Muscle of arm (tissue), 12 donors: ENCODE measurements around the gene HOXA3. TPM values are rescaled to one million over a fixed set of nuclear protein-coding genes. Genes with fewer than 3 reads are reported as not detected.

Source experiments
- DNase-seq: peaks from one replicate; pipeline ENCODE4 v3.0.0-alpha.2; 2013
- polyA plus RNA-seq, 12 donors: library from polyadenylated mRNA; unstranded; fragments of 120-200 nt; gene quantifications; one replicate each; pipeline ENCODE4 v1.2.1, GENCODE V29; 2013; ENCODE audit not compliant: insufficient read length in 12 of 12

The HOXA3 gene
- polyA plus RNA-seq, 12 donors = 6.8 to 48.8 (median 12.9) TPM; not detected in 1

- DNase-seq = no peak
These were observed 35.2 kb downstream of the HOXA3 start for GRCh38 chr7:27116962-27117886.

DNA sequence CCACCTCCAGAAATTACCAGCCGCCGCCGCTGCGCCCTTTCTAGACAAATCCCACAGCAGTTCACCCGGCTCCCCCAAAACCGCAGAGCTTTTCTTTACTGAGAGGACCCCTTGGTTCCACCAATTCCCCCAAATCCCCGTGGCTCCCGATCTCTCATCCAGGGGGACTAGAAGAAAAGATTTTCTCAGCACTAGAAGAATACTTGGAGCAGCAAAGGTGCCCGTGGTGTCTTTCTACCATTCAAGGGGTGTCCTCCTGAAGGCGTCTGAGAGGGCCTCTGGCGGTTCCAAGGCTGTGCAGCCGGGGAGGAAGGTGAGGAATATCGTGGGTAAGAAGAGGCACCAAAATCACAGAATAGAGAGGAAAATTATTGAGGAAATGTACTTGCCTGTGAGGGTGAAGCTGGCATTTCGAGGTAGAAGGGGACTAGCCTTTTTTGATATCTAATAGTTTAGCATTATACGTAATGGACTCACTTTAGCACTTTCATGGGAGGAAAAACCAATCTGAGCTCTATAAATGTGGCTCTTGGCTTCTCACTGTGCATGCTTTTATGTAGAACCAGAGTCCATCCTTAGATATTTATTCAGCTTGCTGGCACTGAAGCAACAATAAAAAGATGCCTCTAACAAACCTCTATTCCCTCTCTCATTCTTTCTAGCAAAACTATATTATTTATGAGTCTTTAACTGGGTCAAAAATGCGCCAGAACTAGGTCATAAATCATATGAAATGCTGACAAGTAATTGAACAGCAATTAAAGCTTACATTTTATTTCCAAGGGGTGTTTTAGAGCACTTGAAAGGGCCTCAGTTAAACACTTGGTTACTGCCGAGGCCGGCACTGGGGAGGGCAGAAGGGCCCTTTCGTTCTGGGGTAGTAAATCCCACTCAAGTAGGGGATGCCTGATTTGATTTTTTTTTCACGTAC, 36.1 kb downstream of the HOXA3 start:
- no peak for DNase-seq

DNA sequence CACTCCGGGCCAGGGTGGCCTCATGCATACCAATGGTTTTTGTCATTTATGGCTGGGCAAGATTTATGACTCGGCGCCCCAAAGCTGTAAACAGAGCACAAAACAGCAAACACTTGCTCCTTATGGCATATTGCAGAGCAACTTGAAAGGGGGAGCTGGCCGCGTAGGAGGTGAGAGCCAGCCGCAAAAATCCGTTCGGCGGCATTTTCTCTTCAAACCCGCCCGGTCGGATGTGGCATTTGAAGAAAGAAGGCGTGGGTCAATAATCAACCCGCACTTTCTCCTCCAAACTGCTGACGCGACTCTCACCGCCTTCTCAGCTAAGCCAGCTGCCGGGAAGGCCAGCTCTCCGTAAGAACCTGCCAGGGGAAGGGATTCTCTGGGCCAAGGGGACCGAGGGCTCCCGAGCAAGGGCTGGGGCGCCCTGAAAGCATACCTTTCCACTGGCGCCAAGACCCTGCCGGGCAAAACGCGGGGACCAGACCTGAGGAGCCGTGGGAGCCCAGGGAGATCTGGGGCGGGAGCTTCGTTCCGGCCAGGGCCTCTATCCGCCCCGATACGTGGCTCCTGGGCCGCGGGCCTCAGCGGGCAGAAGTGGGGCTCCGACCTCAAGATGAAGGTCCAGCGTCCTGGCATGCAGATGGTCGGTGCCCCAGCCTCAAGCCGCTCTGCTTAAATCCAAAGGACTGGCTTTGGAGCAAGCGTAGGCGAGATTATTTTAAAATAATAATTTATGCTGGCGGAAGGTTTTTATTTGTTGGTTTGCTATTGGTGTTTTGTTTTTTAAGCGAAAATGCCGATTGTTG, 37.0 kb downstream of the HOXA3 start:
- no peak for DNase-seq

DNA sequence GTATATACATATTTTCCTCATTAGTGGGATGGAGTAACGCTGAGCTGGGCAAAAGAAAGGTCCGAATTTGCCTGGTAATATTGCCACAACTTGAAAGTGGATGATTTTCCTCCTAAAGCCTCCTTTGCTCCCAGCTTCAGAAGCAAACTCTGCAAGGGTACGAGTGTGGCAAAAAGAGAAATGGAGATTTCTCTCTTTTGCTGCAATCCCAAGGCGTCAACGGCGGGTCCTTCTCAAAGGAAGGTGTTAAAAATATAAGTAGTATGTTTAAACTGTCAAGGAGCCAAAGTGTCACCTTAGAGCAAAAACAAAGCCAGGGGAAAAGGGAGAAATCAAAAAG, 37.5 kb downstream of the HOXA3 start:
- no peak for DNase-seq

GRCh38 chr7:27113991-27114769, 38.2 kb downstream of the HOXA3 start:
- DNase-seq = no peak

GRCh38 chr7:27112955-27113949, 39.1 kb downstream of the HOXA3 start:
- DNase-seq = no peak

DNA sequence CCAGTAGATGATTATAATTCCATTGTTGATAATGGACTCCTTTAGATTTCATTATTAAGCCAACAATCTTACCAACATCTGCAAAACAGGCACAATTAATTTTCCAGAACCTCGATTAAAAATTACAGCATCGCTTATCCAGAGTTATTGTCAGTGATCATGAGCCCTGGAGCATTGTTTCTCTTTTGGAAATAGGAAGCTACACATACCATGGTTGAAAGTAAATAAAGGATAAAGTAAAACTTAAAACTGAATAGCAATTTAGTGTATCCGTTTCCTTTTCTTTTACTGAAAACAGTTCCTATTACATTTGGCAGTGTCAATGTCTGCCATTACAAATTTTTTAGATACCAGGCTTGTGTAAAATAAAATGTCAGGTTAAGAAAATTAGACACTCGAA, 40.0 kb downstream of the HOXA3 start:
- DNase-seq = no peak

DNA sequence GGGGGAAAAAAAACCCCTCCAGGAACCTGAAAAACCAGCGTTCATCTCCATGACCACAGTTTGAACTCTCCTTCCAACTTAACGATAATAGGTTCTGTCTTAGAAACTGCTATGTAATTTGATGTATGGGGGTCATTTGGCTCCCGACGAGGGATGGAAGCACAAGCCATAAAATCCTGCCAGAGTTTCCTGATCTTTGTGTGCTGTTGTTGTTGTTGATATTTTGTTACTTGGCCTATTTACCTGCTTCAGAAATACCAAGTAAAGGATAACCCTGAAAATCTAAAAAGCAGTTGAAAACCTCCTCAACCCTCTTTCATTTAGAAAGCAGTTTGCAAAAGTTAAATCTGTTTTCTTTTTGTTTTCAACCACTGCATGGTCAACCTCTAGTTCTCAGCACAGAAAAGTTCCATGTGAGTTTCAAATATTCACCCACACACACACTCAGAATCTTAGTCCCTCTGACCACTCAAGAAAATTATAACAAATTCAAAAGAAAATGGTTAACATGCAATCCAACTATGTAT, 40.6 kb downstream of the HOXA3 start:
- DNase-seq = no peak

GRCh38 chr7:27111042-27111750, 41.2 kb downstream of the HOXA3 start:
- no peak for DNase-seq

DNA sequence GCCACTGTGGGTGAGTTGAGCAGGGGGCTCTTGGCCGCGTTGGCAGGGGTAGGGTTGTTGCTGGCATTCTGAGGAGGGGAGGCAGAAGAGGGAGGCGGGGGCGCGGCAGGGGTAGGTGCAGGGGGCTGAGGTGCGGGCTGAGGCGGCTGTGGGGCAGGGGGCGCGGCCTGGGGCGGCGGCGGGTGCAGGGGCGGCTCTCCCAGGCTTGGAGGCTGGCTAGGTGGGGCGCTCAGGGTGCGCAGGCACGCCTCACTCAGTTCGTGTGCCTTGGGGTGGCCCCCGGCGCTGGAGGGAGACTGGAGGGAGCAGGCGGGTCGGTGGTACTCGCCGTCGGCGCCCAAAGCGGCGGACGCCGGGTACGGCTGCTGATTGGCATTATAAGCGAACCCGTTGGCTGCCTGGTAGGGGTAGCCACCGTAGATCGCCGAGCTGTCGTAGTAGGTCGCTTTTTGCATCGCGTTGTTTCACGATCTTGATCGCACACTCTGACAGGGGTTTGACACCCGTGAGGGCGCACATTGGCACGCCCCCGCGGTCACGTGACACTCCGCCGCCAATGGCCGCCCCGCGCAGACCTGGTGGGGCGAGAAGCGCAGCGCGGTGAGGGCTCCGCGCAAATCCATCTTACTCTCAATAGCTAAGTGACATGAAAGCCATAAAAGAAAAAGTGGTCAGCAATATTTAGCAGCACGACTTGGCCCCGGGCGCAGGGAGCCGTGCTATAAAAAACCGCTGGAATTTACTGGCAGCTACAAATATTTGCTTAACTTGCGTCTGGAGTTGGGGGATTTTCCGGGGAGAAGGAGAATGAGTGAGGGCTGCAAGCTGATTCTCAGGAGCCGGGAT, 42.0 kb downstream of the HOXA3 start:
- DNase-seq = no peak

- DNase-seq = no peak
These were observed 42.8 kb downstream of the HOXA3 start for GRCh38 chr7:27109466-27110185.

- DNase-seq = no peak
These were observed 43.8 kb downstream of the HOXA3 start for GRCh38 chr7:27108390-27109127.

GRCh38 chr7:27107391-27108381, 44.7 kb downstream of the HOXA3 start:
- no peak for DNase-seq

GRCh38 chr7:27106901-27107240, 45.5 kb downstream of the HOXA3 start:
- DNase-seq = no peak
